Measurements from ENCODE around the gene SASH1. TPM values are rescaled to one million over a fixed set of nuclear protein-coding genes. Genes with fewer than 3 reads are reported as not detected.

SASH1 gene
- total RNA-seq, 1 experiment from 2014 or later: 11.7 TPM

- Histone ChIP-seq H3K27ac (ENCODE audit: low read depth, low read length) (no peak overlapping the region), H3K4me2 (ENCODE audit: low read length) (no peak overlapping the region), H2AFZ (ENCODE audit: low read depth, low read length, poor library complexity, severe bottlenecking) (no peak overlapping the region), H3K4me3 (replicated peaks in 1 of 2; ENCODE audit: low read depth in 1 of 2, low read length in 2 of 2) (no peak overlapping the region), H3K79me2 (ENCODE audit: insufficient read depth, low read length) (no peaks in the 10 kb centered on the region), H3K36me3 (ENCODE audit: control insufficient read depth in 1 of 2, insufficient read depth in 2 of 2, low read length in 2 of 2) (no peaks in the 10 kb centered on the region), H3K4me1 (ENCODE audit: control insufficient read depth in 1 of 2, insufficient read depth in 2 of 2, low read length in 2 of 2) (peaks cover 0 to 5% of the 10 kb centered on the region in 2 experiments; a peak in 1 of 4 replicates), H3K9me2 (ENCODE audit: insufficient read depth) (no peaks in the 10 kb centered on the region), H3K27me3 (ENCODE audit: insufficient read depth, low read length) (no peaks in the 10 kb centered on the region), H4K20me1 (ENCODE audit: insufficient read depth) (no peaks in the 10 kb centered on the region), H3K9ac (ENCODE audit: low read length) (no peak overlapping the region), H3K9me3 (ENCODE audit: control insufficient read depth in 1 of 2, insufficient read depth in 1 of 2, low read depth in 1 of 2, low read length in 2 of 2) (no peaks in the 10 kb centered on the region)
- no peak for DNase-seq (ENCODE audit: low read depth, low spot score)
- ChIA-PET RAD21 (ENCODE audit: low non-redundant PET in 1 of 2, low total read pairs in 2 of 2, uncharacterized antibody in 2 of 2, unreplicated experiment in 2 of 2) (no interaction called here), CTCF (interaction anchor here (1.2 to 1.6 kb wide), 2 partner anchors 349 to 352 kb away, joined by 6 to 7 read pairs; no protein-coding TSS in a partner anchor), POLR2A (no interaction called here)
- intact Hi-C loops (cut with micrococcal nuclease): no loop called here
- BruUV-seq (replicated peaks): no TSS peak
- no peak for ATAC-seq
- TF ChIP-seq POLR2AphosphoS5 (IDR thresholded peaks at IDR 0.05; ENCODE audit: low read depth, low read length) (no peak), JUND (IDR thresholded peaks at IDR 0.05) (no peak), RAD21 (IDR thresholded peaks at IDR 0.05; ENCODE audit: low read depth) (no peak), SIN3A (IDR thresholded peaks at IDR 0.05; ENCODE audit: low read depth) (no peak), CEBPB (IDR thresholded peaks at IDR 0.05; ENCODE audit: low read depth) (no peak), ELF1 (IDR thresholded peaks at IDR 0.05; ENCODE audit: borderline replicate concordance, low read depth) (no peak), ZBTB33 (IDR thresholded peaks at IDR 0.05; ENCODE audit: extremely low read depth, insufficient replicate concordance, low read length) (no peak), ZNF274 (IDR thresholded peaks at IDR 0.05; ENCODE audit: low read depth, low read length) (no peak), EZH2 (IDR thresholded peaks at IDR 0.05) (no peak), REST (IDR thresholded peaks at IDR 0.05; ENCODE audit: low read depth) (no peak), EGR1 (IDR thresholded peaks at IDR 0.05; ENCODE audit: low read depth) (no peak), ATF3 (IDR thresholded peaks at IDR 0.05) (no peak), ZFX (IDR thresholded peaks at IDR 0.05) (no peak), YY1 (IDR thresholded peaks at IDR 0.05; ENCODE audit: extremely low read depth, insufficient replicate concordance, low read depth, low read length) (no peak), CTCF (IDR thresholded peaks at IDR 0.05 in 2 of 3, conservative IDR thresholded peaks at IDR 0.05 in 1 of 3; ENCODE audit: borderline replicate concordance in 1 of 3, insufficient read depth in 1 of 3, low read depth in 2 of 3, low read length in 2 of 3) (no peak), MAX (IDR thresholded peaks at IDR 0.05) (no peak)
These were observed 186.4 kb downstream of the SASH1 start for GRCh38 chr6:148529010-148529409.
